HG03521 (cell line): ENCODE results near the gene ZNF280C.
"Not testable (repeated sequence)": the region's sequence is repeated elsewhere in the genome, so short reads cannot be mapped to it uniquely, and the experiment has no call there.

ENCODE experiments used
- ATAC-seq: cut with Tn5 transposase; IDR thresholded peaks from one replicate; pipeline ENCODE4 v1.9.1; 2021; ENCODE audit warnings: mild to moderate bottlenecking, moderate library complexity; ENCODE audit not compliant: unreplicated experiment

Gene ZNF280C

GRCh38 chrX:130261296-130261893, 7.3 kb downstream of the ZNF280C start:
- ATAC-seq = no peak

GRCh38 chrX:130260316-130260715, 8.4 kb downstream of the ZNF280C start:
- ATAC-seq = no peak

GRCh38 chrX:130253916-130254315, 14.8 kb downstream of the ZNF280C start:
- no peak for ATAC-seq

- no peak for ATAC-seq
These were observed 17.0 kb downstream of the ZNF280C start for GRCh38 chrX:130251671-130252070.

GRCh38 chrX:130247996-130248395, 20.7 kb downstream of the ZNF280C start:
- no peak for ATAC-seq

- no peak for ATAC-seq
These were observed 22.6 kb downstream of the ZNF280C start for GRCh38 chrX:130246084-130246483.

GRCh38 chrX:130245441-130245840, 23.3 kb downstream of the ZNF280C start:
- ATAC-seq = no peak

GRCh38 chrX:130231184-130231583, 37.5 kb downstream of the ZNF280C start:
- not testable (repeated sequence) for ATAC-seq

GRCh38 chrX:130228871-130229270, 39.8 kb downstream of the ZNF280C start:
- no peak for ATAC-seq

- ATAC-seq = no peak
These were observed 43.9 kb downstream of the ZNF280C start for GRCh38 chrX:130224810-130225209.

- no peak for ATAC-seq
These were observed 52.4 kb downstream of the ZNF280C start for GRCh38 chrX:130216320-130216719.

GRCh38 chrX:130213376-130213775, 55.3 kb downstream of the ZNF280C start:
- no peak for ATAC-seq

GRCh38 chrX:130212371-130212770, 56.3 kb downstream of the ZNF280C start:
- no peak for ATAC-seq

GRCh38 chrX:130211415-130212186, 57.1 kb downstream of the ZNF280C start:
- no peak for ATAC-seq

GRCh38 chrX:130204647-130205046, 64.1 kb downstream of the ZNF280C start:
- ATAC-seq = no peak

GRCh38 chrX:130197464-130197863, 71.2 kb downstream of the ZNF280C start:
- no peak for ATAC-seq

- no peak for ATAC-seq
These were observed 72.2 kb downstream of the ZNF280C start for GRCh38 chrX:130196466-130196865.

GRCh38 chrX:130190801-130191200, 77.9 kb downstream of the ZNF280C start:
- no peak for ATAC-seq

GRCh38 chrX:130186651-130187050, 82.0 kb downstream of the ZNF280C start:
- no peak for ATAC-seq

GRCh38 chrX:130184857-130185256, 83.8 kb downstream of the ZNF280C start:
- ATAC-seq = no peak

- ATAC-seq = no peak
These were observed 84.5 kb downstream of the ZNF280C start for GRCh38 chrX:130184168-130184567.

GRCh38 chrX:130179579-130180215, 89.0 kb downstream of the ZNF280C start:
- no peak for ATAC-seq
